Memory B cell (primary cell): ENCODE data around the gene CDH4.

Experiments
- ATAC-seq: fragments of 150-1000 bp; cut with Tn5 transposase; 2 replicates; pipeline ENCODE4 v1.10.0; 2021; ENCODE audit warnings: low read depth, mild to moderate bottlenecking, moderate library complexity
- DNase-seq, 2 donors: peaks; one replicate each; pipeline ENCODE4 v3.0.0; 2022; ENCODE audit warnings: low spot score in 2 of 2
- H3K27ac Mint-ChIP-seq: one replicate; pipeline ENCODE4 v1.8.0; 2022; ENCODE audit warnings: mild to moderate bottlenecking, moderate library complexity, mixed read lengths
- H3K27me3 Mint-ChIP-seq: one replicate; pipeline ENCODE4 v1.8.0; 2022; ENCODE audit warnings: mixed read lengths
- H3K36me3 Mint-ChIP-seq: one replicate; pipeline ENCODE4 v1.8.0; 2022; ENCODE audit warnings: mild to moderate bottlenecking, mixed read lengths
- H3K4me1 Mint-ChIP-seq: one replicate; pipeline ENCODE4 v1.8.0; 2022; ENCODE audit warnings: mixed read lengths
- H3K4me3 Mint-ChIP-seq: one replicate; pipeline ENCODE4 v1.8.0; 2022; ENCODE audit warnings: mild to moderate bottlenecking, moderate library complexity, mixed read lengths
- H3K9me3 Mint-ChIP-seq: one replicate; pipeline ENCODE4 v1.8.0; 2022; ENCODE audit warnings: mixed read lengths

CDH4 gene

DNA sequence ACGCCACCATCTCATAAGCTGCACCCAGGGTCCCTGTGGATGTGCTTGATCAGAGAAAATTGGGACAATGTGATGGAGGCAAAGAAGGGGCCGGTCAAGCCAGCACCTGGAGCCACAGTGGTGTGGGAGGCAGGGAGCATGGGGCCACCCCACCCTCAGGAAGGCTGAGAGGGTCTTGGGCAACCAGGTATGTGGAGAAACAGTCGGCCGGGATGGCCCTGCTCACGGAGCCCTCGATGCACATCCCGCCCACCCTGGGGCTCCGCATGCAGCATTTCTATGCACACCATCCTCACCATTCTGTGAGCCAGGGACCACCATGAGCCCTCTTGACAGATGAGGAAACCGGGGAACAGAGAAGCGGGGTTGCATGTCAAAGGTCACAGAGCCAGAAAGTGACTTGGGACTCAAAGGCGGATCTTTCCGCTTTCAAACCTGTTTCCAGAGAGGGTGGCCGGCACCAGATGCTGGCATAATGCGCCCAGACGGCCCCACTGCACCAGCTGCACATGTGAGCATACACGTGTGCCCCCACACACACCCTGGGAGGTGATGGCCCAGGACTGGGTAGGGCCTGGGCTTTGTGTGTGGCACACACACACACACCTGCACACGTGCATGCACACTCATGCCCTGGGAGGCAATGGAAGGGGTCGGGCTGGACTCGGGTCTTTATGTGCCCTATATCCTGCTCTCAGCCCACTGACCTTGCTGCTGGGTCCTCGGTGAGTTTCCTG, 415.2 kb downstream of the CDH4 start:
- no peak for DNase-seq
- Mint-ChIP-seq H3K27ac (no peak overlapping the region), H3K36me3 (no peaks in the 10 kb centered on the region), H3K4me3 (no peak overlapping the region), H3K27me3 (peaks cover 7% of the 10 kb centered on the region), H3K4me1 (peaks cover 5% of the 10 kb centered on the region), H3K9me3 (peaks cover 8% of the 10 kb centered on the region)
- ATAC-seq: no peak

DNA sequence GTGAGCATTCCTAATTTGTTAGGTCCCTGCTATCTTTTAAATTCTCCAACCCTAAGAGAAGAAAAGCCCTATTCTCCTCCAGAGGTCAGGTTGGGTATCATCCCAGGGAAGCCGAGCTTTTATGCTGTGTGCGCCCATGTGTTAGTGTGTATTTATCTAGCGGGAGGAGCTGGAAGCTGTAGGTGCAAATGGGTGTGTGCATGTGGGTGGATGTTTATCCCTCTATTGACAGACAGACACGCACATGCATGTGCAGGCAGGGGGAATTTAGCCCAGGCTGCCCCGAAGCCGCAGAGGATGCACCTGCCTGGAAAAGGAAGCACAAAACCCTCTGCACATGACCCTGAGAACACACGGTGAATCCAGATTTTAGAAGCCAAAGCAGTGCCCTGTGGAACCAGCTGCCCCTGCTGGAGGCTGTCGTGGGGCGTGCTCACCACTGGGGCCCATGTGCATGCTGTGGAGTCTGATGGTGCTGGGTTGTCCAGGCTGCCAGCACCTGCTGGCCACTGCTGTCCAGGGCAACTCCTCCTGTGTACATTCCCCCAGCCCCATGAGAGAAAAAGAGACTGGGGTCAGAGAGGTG, 416.1 kb downstream of the CDH4 start:
- DNase-seq (no peak), ATAC-seq (no peak)
- Mint-ChIP-seq H3K36me3 (no peaks in the 10 kb centered on the region), H3K27me3 (peaks cover 7% of the 10 kb centered on the region), H3K27ac (no peak overlapping the region), H3K4me3 (no peak overlapping the region), H3K4me1 (peaks cover 5% of the 10 kb centered on the region), H3K9me3 (peaks cover 8% of the 10 kb centered on the region)

GRCh38 chr20:61668771-61669503, 416.9 kb downstream of the CDH4 start:
- no peak overlapping the region for H3K27ac Mint-ChIP-seq

DNA sequence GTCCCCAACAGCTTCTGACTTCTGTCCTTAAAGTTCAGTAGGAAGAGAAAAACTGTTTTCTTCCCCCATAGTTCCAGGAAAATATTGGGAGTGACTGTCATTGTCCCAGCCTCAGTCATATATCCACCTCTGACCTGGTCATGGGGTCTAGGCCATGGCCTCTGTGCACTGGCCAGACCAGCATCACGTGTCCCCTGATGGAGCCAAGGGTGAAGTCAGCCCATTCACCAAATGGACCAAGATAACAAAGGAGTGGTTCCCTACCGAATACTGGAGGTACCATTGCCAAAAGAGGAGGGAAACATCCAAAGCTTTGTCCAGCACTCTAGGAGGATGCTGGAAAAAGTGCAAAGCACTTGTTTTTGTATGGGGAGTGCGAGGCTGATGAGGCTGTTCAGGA, 418.2 kb downstream of the CDH4 start:
- Mint-ChIP-seq H3K36me3 (no peaks in the 10 kb centered on the region), H3K4me3 (no peak overlapping the region), H3K27me3 (peaks cover 7% of the 10 kb centered on the region), H3K9me3 (peaks cover 8% of the 10 kb centered on the region), H3K4me1 (peaks cover 5% of the 10 kb centered on the region), H3K27ac (no peak overlapping the region)
- DNase-seq (no peak), ATAC-seq (no peak)

More at GRCh38 chr20:61668771-61669503, 416.9 kb downstream of the CDH4 start:
- ATAC-seq: no peak
- no peak for DNase-seq
- Mint-ChIP-seq H3K9me3 (peaks cover 8% of the 10 kb centered on the region), H3K36me3 (no peaks in the 10 kb centered on the region), H3K4me3 (no peak overlapping the region), H3K27me3 (peaks cover 7% of the 10 kb centered on the region), H3K4me1 (peaks cover 5% of the 10 kb centered on the region)

- ATAC-seq (no peak), DNase-seq (no peak)
- Mint-ChIP-seq H3K9me3 (peaks cover 8% of the 10 kb centered on the region), H3K4me1 (peaks cover 5% of the 10 kb centered on the region), H3K4me3 (no peak overlapping the region), H3K27me3 (peaks cover 7% of the 10 kb centered on the region), H3K27ac (no peak overlapping the region), H3K36me3 (no peaks in the 10 kb centered on the region)
Observed at GRCh38 chr20:61671559-61671958, 419.5 kb downstream of the CDH4 start.

DNA sequence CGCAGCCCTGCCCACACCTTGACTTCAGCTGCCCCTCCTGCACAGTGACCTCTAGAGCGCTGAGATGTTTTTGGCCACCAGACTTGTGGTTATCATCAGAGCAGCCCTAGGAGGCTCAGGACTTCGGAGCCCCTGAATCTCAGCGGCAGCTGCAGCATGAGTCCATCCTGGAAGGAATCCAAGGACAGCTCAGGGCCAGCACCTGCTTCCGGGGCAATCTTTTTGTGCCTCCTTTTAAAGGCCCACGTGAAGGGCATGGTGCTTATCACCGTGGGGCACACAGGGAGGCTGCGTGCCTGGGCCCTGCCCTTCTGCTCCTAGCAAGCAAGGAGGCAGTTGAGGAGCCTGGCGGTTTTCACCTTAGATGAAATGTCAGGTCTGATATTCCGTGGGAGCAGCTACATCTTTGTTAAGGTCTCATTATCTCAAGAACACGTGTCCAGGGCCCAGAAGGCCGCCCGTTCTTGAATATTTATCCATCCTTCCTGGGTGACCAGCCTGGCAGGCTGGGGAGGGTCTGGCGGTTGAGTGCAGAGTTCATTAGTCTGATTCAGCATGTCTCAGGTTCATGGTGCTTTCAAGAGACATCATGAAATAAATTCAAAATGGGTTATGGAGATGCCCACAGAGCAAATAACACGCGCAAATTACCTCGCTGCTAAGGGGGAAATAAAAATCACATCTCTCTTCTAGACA, 421.2 kb downstream of the CDH4 start:
- H3K27ac Mint-ChIP-seq: no peak overlapping the region
- H3K27me3 Mint-ChIP-seq: peaks cover 10% of the 10 kb centered on the region
- DNase-seq (no peak), ATAC-seq (no peak)
- peaks cover 15% of the 10 kb centered on the region for H3K9me3 Mint-ChIP-seq
- H3K4me3 Mint-ChIP-seq: no peak overlapping the region
- H3K36me3 Mint-ChIP-seq: no peaks in the 10 kb centered on the region
- H3K4me1 Mint-ChIP-seq: peaks cover 5% of the 10 kb centered on the region

- H3K4me1 Mint-ChIP-seq: peaks cover 5% of the 10 kb centered on the region
- DNase-seq (no peak), ATAC-seq (no peak)
- H3K4me3 Mint-ChIP-seq: no peak overlapping the region
- H3K9me3 Mint-ChIP-seq: peaks cover 15% of the 10 kb centered on the region
- H3K27ac Mint-ChIP-seq: no peak overlapping the region
- no peaks in the 10 kb centered on the region for H3K36me3 Mint-ChIP-seq
- H3K27me3 Mint-ChIP-seq: peaks cover 10% of the 10 kb centered on the region
Observed at GRCh38 chr20:61674121-61674520, 422.1 kb downstream of the CDH4 start.

- no peaks in the 10 kb centered on the region for H3K36me3 Mint-ChIP-seq
- H3K4me3 Mint-ChIP-seq: no peak overlapping the region
- H3K9me3 Mint-ChIP-seq: peaks cover 15% of the 10 kb centered on the region
- H3K27ac Mint-ChIP-seq: no peak overlapping the region
- peaks cover 5% of the 10 kb centered on the region for H3K4me1 Mint-ChIP-seq
- DNase-seq (no peak), ATAC-seq (no peak)
- peaks cover 10% of the 10 kb centered on the region for H3K27me3 Mint-ChIP-seq
Observed at GRCh38 chr20:61674688-61675087, 422.6 kb downstream of the CDH4 start.

GRCh38 chr20:61677928-61678327, 425.9 kb downstream of the CDH4 start:
- H3K9me3 Mint-ChIP-seq: peaks cover 13% of the 10 kb centered on the region
- ATAC-seq: no peak
- peaks cover 5% of the 10 kb centered on the region for H3K27me3 Mint-ChIP-seq
- H3K4me1 Mint-ChIP-seq: no peaks in the 10 kb centered on the region
- DNase-seq: no peak
- H3K36me3 Mint-ChIP-seq: no peaks in the 10 kb centered on the region
- H3K27ac Mint-ChIP-seq: no peak overlapping the region
- no peak overlapping the region for H3K4me3 Mint-ChIP-seq

DNA sequence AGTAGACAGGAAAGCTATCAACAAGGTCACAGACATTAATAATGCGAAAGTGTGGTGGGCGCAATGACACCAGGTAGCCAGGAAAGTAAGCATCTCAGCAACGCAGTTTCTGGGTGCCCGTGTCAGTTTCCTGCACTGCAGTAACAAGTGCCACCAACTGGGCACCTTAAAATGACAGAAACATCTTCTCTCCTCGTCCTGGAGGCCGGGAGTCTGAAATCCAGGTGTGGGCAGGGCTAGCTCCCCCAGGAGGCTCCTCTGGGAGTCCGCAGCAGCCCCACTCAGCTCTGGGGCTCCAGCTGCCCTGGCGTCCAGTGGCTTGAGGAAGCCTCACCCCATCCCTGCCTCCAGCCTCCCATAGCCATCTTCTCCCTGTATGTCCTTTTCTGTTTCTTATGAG, 426.4 kb downstream of the CDH4 start:
- ATAC-seq (no peak), DNase-seq (no peak)
- H3K27me3 Mint-ChIP-seq: peaks cover 5% of the 10 kb centered on the region
- peaks cover 13% of the 10 kb centered on the region for H3K9me3 Mint-ChIP-seq
- H3K27ac Mint-ChIP-seq: no peak overlapping the region
- H3K4me3 Mint-ChIP-seq: no peak overlapping the region
- no peaks in the 10 kb centered on the region for H3K36me3 Mint-ChIP-seq
- no peaks in the 10 kb centered on the region for H3K4me1 Mint-ChIP-seq

GRCh38 chr20:61679473-61679872, 427.4 kb downstream of the CDH4 start:
- no peak overlapping the region for H3K4me3 Mint-ChIP-seq

DNA sequence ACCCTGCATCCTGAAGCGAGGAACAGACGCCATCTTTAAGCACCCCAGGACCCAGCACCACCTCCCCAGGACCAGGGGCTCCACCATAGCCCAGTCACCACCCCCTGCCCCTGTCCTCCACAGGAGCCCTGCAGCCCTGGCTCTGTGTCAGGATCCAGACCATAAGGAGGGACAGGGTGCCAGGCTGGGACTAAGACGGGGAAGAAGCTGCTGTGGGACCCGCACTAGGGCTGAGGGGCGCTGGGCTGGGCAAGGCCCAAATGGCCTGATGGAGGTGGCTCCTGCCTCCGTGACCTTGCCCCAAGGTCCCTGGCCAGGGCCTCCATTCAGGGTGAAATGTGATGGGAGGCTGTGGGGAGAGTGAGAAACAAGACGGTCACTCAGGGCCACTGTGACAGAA, 428.0 kb downstream of the CDH4 start:
- H3K4me3 Mint-ChIP-seq: no peak overlapping the region

More at GRCh38 chr20:61679473-61679872, 427.4 kb downstream of the CDH4 start:
- Mint-ChIP-seq H3K36me3 (no peaks in the 10 kb centered on the region), H3K27ac (no peak overlapping the region), H3K4me1 (no peaks in the 10 kb centered on the region), H3K9me3 (peaks cover 13% of the 10 kb centered on the region), H3K27me3 (peaks cover 5% of the 10 kb centered on the region)
- DNase-seq (no peak), ATAC-seq (no peak)

DNA sequence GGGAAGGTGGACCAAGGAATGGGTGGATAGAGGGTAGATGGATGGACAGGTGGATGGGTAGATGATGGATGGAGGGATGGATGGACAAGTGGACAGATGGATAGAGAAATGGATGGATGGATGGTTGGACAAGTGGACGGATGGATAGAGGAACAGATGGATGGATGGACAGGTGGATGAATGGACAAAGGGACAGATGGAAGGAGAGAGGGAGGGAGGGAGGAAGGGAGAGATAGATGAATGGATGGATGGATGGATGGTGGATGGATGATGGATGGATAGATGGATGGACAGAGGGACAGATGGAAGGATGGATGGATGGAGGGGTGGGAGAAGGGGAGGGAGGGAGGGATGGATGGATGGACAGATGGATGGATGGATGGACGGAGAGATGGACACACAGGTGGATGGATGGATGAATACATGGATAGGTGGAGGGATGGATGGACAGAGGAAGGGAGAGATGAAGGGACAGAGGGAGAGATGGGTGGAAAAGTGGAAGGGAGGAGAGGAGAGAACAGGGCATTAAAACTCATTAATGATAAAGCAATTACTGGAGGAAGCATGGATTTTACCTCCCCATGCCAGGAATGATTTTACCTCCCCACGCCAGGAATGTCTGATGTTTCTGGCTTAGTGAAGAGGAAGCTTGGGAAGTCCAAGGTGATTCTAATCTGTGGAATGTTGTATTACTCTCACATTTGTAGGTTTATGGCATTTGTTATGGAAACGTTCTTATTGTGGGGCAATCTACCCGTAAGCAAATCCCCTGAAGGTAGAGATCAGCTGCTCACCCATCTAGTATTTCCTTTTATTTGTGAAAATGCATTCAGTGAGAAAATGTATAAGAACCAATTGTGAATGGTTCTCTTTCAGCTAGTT, 430.3 kb downstream of the CDH4 start:
- Mint-ChIP-seq H3K4me1 (no peaks in the 10 kb centered on the region), H3K36me3 (no peaks in the 10 kb centered on the region), H3K27me3 (peaks cover 5% of the 10 kb centered on the region), H3K27ac (no peak overlapping the region), H3K9me3 (peaks cover 11% of the 10 kb centered on the region), H3K4me3 (no peak overlapping the region)
- DNase-seq (no peak), ATAC-seq (no peak)

More for the DNA sequence above, 428.0 kb downstream of the CDH4 start:
- H3K27ac Mint-ChIP-seq: no peak overlapping the region
- peaks cover 13% of the 10 kb centered on the region for H3K9me3 Mint-ChIP-seq
- H3K27me3 Mint-ChIP-seq: peaks cover 5% of the 10 kb centered on the region
- no peak for ATAC-seq
- H3K36me3 Mint-ChIP-seq: no peaks in the 10 kb centered on the region
- no peak for DNase-seq
- H3K4me1 Mint-ChIP-seq: no peaks in the 10 kb centered on the region
